ENCODE data around the gene MAP1S. TPM values are rescaled to one million over a fixed set of nuclear protein-coding genes. Genes with fewer than 3 reads are reported as not detected.

MAP1S gene, protein sequence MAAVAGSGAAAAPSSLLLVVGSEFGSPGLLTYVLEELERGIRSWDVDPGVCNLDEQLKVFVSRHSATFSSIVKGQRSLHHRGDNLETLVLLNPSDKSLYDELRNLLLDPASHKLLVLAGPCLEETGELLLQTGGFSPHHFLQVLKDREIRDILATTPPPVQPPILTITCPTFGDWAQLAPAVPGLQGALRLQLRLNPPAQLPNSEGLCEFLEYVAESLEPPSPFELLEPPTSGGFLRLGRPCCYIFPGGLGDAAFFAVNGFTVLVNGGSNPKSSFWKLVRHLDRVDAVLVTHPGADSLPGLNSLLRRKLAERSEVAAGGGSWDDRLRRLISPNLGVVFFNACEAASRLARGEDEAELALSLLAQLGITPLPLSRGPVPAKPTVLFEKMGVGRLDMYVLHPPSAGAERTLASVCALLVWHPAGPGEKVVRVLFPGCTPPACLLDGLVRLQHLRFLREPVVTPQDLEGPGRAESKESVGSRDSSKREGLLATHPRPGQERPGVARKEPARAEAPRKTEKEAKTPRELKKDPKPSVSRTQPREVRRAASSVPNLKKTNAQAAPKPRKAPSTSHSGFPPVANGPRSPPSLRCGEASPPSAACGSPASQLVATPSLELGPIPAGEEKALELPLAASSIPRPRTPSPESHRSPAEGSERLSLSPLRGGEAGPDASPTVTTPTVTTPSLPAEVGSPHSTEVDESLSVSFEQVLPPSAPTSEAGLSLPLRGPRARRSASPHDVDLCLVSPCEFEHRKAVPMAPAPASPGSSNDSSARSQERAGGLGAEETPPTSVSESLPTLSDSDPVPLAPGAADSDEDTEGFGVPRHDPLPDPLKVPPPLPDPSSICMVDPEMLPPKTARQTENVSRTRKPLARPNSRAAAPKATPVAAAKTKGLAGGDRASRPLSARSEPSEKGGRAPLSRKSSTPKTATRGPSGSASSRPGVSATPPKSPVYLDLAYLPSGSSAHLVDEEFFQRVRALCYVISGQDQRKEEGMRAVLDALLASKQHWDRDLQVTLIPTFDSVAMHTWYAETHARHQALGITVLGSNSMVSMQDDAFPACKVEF
- 30.2 TPM for total RNA-seq

DNA sequence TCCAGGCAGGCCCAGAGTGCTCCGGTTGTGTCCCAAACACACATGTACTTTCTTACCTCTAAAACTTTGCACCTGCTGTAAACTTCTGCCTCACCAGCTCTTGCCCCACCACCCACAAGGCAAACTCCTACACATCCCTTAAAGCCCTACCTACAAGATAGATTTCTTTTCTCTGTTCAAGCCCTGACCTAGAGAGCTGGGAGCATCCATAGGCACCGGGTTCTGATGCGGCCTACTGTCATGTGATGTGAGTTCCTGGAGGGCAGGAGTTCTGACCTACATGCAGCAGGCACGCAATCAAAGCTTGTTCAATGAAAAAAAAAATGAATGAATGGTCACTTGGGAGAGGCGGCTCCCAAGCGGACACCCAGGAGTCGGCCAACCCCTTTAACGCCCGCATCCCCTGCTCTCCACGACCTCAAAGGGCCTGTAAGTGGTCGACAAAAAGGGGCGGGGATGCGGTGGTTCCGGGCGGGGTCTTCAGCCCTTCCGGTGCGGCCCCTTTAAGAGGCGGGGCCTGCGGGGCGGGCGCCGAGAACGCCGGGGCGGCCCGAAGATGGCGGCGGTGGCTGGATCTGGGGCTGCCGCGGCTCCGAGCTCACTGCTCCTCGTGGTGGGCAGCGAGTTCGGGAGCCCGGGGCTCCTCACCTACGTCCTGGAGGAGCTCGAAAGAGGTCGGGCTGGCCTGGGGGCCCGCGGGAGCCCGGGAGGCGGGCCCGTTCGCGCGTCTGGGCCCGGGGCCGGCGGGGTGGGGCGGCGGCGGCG, at the start of gene MAP1S:
TSS of gene MAP1S (plus strand) at position 534 of the 765 bp plus-strand sequence. CDS start at position 557, 23 bp downstream.
- no peak for DNase-seq (ENCODE audit: extremely low spot score in 2 of 2)
- peaks cover 49% of the 10 kb centered on the region for H3K4me1 ChIP-seq
- H3K36me3 ChIP-seq = peaks cover 0 to 6% of the 10 kb centered on the region in 2 donors
- TF ChIP-seq POLR2AphosphoS5 (IDR thresholded peaks at IDR 0.05; ENCODE audit: insufficient read depth in 1 of 2, low read depth in 1 of 2) = peak in 1 of 2 donors; percentile 80
- peak in 1 of 2 donors; percentile 66 for TF ChIP-seq POLR2A (IDR thresholded peaks at IDR 0.05)
- TF ChIP-seq CTCF (IDR thresholded peaks at IDR 0.05) = no peak
- intact Hi-C loops (cut with DNase I) = no loop called here
- peak within 1 kb of the TSS; percentile 53 for H3K27ac ChIP-seq
- H3K27me3 ChIP-seq = no peaks in the 10 kb centered on the region
- no peaks in the 10 kb centered on the region for H3K9me3 ChIP-seq
- peak within 1 kb of the TSS; percentile 85 to 98 for H3K4me3 ChIP-seq

- no peaks in the 10 kb centered on the region for H3K36me3 ChIP-seq
- H3K27ac ChIP-seq = no peak overlapping the region
- H3K27me3 ChIP-seq = no peaks in the 10 kb centered on the region
- no peak overlapping the region for H3K4me3 ChIP-seq
- no peaks in the 10 kb centered on the region for H3K9me3 ChIP-seq
- no peak for DNase-seq (ENCODE audit: extremely low spot score in 2 of 2)
- TF ChIP-seq POLR2A (IDR thresholded peaks at IDR 0.05) (no peak), POLR2AphosphoS5 (IDR thresholded peaks at IDR 0.05; ENCODE audit: insufficient read depth in 1 of 2, low read depth in 1 of 2) (no peak), CTCF (IDR thresholded peaks at IDR 0.05) (no peak)
- H3K4me1 ChIP-seq = no peaks in the 10 kb centered on the region
- intact Hi-C loops (cut with DNase I) = no loop called here
Measured at GRCh38 chr19:17671906-17672305, 47.4 kb upstream of the MAP1S start.

DNA sequence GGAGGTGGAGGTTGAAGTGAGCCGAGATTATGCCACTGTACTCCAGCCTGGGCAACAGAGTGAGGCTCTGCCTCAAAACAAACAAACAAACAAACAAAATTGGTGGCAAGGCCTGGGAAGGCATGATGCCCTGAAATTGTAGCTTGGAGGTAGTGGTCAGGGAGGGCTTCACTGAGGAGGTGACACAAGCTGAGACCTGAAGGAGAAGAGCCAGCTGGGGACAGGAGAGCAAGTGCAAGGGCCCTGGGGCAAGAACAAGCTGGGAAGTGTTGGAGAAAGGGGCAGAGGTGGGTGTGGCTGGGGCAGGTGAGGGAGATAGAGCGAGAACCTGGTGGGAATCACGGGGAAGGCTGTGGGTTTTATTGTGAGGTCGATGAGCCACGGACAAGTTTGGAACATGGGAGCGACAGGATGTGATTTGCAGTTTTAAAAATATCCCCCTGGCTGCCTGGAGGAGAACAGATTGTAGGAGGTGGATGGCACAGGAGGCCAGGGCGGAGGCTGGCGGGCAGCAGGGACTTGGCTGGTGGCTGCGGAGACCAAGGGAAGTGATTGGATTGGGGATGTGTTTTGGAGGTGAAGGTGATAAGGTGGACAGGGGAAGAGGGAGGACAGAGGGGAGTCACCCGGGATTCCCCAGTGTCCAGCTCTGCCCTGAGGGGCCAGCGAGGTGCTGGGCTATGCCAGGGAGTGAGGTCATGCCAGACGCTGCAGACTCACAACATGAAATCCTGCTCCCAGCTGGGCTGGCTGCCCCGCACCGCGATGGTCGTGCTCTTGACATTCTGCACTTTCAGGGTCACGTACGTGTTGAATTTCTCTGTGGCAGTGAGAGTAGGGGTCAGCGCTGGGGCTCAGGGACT, 45.1 kb upstream of the MAP1S start:
- TF ChIP-seq POLR2A (IDR thresholded peaks at IDR 0.05) (no peak), POLR2AphosphoS5 (IDR thresholded peaks at IDR 0.05; ENCODE audit: insufficient read depth in 1 of 2, low read depth in 1 of 2) (no peak), CTCF (IDR thresholded peaks at IDR 0.05) (no peak)
- H3K4me1 ChIP-seq = no peaks in the 10 kb centered on the region
- H3K36me3 ChIP-seq = no peaks in the 10 kb centered on the region
- H3K9me3 ChIP-seq = no peaks in the 10 kb centered on the region
- DNase-seq (ENCODE audit: extremely low spot score in 2 of 2) = no peak
- no peak overlapping the region for H3K27ac ChIP-seq
- no peak overlapping the region for H3K4me3 ChIP-seq
- no peaks in the 10 kb centered on the region for H3K27me3 ChIP-seq
- intact Hi-C loops (cut with DNase I) = no loop called here

GRCh38 chr19:17676295-17676694, 43.0 kb upstream of the MAP1S start:
- no peak for DNase-seq (ENCODE audit: extremely low spot score in 2 of 2)
- peaks cover 5% of the 10 kb centered on the region for H3K4me1 ChIP-seq
- H3K27me3 ChIP-seq = no peaks in the 10 kb centered on the region

More at GRCh38 chr19:17676295-17676694, 43.0 kb upstream of the MAP1S start:
- Histone ChIP-seq H3K4me3 (no peak overlapping the region), H3K9me3 (no peaks in the 10 kb centered on the region), H3K27ac (no peak overlapping the region), H3K36me3 (no peaks in the 10 kb centered on the region)
- intact Hi-C loops (cut with DNase I) = no loop called here
- TF ChIP-seq POLR2AphosphoS5 (IDR thresholded peaks at IDR 0.05; ENCODE audit: insufficient read depth in 1 of 2, low read depth in 1 of 2) (no peak), CTCF (IDR thresholded peaks at IDR 0.05) (no peak), POLR2A (IDR thresholded peaks at IDR 0.05) (no peak)

All from vagina (tissue), 2 donors.